Measurements from ENCODE around the gene MAGEH1.

The MAGEH1 gene

GRCh38 chrX:55490974-55491373, 39.0 kb downstream of the MAGEH1 start:
- no peak for ATAC-seq
- TF ChIP-seq ZNF565 (CRISPR knock-in tag; conservative IDR thresholded peaks at IDR 0.05; ENCODE audit: low read depth) (no peak), CSDC2 (CRISPR knock-in tag; IDR thresholded peaks at IDR 0.05) (no peak), TCF4 (CRISPR knock-in tag; IDR thresholded peaks at IDR 0.05; ENCODE audit: borderline replicate concordance) (no peak), TSHZ2 (CRISPR knock-in tag; IDR thresholded peaks at IDR 0.05) (no peak), OSR1 (CRISPR knock-in tag; IDR thresholded peaks at IDR 0.05) (no peak)
